Cardiac fibroblast (primary cell): ENCODE measurements around the gene HFE.

Source experiments
- DNase-seq, 2 donors: peaks; one replicate each; pipeline versions ENCODE4 v3.0.0 to v3.0.0-alpha.2; 2010; ENCODE audit warnings: low read depth in 2 of 2
- H3K4me3 ChIP-seq, 2 donors: replicated peaks in 1 of 2; 1 replicate in 1 of 2; 2 replicates in 1 of 2; pipeline ENCODE4 v1.5.1; 2011; ENCODE audit warnings: low read depth in 2 of 2, low read length in 2 of 2, mild to moderate bottlenecking in 2 of 2, moderate library complexity in 1 of 2
- TF ChIP-seq, protein P1 (sequence below): IDR thresholded peaks from one replicate; pipeline ENCODE4 v1.5.1; 2011; ENCODE audit warnings: low read depth, mild to moderate bottlenecking, low read length, inconsistent platforms

HFE gene

DNA sequence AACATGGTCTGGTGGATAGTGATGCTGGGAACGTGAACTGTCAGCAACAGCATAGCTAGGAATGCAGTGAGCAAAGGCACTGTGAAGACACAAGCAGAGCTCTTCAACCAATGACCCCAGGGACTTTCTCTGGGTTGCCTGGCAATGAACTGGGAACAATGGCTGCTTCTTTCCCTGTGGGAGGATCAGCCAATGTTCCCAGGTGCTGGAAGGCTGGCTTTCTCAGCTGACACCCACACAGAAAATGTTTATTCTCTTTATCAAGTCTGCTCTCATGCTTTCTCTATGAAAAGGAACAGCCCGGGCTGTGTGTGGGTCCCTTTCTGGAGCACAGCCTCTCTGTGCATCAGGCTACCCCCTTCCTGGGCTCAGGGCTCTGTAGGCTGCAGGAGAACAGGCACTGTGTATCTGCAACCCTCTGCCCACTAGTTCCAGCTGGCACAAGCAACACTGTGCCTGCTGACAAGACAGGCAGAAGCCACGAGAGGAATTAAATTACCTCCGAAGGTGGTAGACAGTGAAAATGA lies 54.2 kb downstream of the HFE start:
- no peak for DNase-seq
- no peak overlapping the region for H3K4me3 ChIP-seq
- TF ChIP-seq, protein P1, sequence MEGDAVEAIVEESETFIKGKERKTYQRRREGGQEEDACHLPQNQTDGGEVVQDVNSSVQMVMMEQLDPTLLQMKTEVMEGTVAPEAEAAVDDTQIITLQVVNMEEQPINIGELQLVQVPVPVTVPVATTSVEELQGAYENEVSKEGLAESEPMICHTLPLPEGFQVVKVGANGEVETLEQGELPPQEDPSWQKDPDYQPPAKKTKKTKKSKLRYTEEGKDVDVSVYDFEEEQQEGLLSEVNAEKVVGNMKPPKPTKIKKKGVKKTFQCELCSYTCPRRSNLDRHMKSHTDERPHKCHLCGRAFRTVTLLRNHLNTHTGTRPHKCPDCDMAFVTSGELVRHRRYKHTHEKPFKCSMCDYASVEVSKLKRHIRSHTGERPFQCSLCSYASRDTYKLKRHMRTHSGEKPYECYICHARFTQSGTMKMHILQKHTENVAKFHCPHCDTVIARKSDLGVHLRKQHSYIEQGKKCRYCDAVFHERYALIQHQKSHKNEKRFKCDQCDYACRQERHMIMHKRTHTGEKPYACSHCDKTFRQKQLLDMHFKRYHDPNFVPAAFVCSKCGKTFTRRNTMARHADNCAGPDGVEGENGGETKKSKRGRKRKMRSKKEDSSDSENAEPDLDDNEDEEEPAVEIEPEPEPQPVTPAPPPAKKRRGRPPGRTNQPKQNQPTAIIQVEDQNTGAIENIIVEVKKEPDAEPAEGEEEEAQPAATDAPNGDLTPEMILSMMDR = no peak

DNA sequence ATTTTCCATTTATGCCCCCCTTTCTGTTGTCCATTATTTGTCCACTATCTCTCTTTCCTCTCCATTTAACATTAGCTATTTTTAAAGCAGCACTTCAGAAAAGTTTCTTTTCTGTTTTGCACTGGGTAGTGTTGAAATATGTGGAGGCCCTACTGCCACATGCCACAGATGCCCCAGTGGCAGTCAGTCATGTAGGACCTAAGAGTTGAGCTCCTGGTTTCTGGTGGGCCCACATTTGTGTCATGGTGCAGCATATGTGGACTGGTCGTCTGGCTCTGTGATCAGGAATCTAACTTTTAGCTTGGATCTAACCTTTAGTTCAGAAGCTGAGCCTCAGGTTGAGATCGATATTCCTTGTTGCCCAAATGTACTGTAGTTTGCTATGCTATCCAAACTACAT lies 54.8 kb downstream of the HFE start:
- no peak for DNase-seq
- no peak overlapping the region for H3K4me3 ChIP-seq
- TF ChIP-seq, protein P1 = no peak
